ENCODE measurements around the gene JMJD6.

- TF ChIP-seq CTCF (IDR thresholded peaks at IDR 0.05) (no peak), POLR2A (IDR thresholded peaks at IDR 0.05) (no peak)
Measured at GRCh38 chr17:76690596-76691280, 35.7 kb downstream of the JMJD6 start.
